Measurements from ENCODE around the gene ZDHHC3.

ZDHHC3 gene

DNA sequence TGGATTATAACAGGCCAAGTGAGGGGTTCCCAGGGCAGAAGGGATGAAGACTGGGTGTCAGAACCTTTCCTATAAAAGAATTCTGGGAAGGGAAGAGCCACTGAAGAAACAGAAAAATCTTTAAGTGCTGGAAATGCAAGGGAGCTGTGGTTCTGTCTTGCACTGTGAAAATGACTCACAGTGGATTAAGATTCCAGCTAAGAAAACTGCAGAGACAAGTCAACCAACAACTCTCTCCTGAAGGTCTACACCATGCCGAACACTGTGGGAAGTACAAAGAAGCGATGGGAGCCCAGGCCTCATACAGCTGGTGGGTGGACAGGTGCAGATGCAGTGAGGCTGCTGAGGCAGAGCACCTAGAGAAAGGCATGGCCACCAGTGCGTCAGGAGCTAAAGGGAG, 27.7 kb downstream of the ZDHHC3 start:
- TF ChIP-seq SPI1 (IDR thresholded peaks at IDR 0.05; ENCODE audit: borderline replicate concordance, low read depth) (no peak), POLR2AphosphoS5 (IDR thresholded peaks at IDR 0.05; ENCODE audit: low read depth) (no peak), GABPA (IDR thresholded peaks at IDR 0.05; ENCODE audit: low read depth) (no peak)
- TF ChIP-seq, protein P1, sequence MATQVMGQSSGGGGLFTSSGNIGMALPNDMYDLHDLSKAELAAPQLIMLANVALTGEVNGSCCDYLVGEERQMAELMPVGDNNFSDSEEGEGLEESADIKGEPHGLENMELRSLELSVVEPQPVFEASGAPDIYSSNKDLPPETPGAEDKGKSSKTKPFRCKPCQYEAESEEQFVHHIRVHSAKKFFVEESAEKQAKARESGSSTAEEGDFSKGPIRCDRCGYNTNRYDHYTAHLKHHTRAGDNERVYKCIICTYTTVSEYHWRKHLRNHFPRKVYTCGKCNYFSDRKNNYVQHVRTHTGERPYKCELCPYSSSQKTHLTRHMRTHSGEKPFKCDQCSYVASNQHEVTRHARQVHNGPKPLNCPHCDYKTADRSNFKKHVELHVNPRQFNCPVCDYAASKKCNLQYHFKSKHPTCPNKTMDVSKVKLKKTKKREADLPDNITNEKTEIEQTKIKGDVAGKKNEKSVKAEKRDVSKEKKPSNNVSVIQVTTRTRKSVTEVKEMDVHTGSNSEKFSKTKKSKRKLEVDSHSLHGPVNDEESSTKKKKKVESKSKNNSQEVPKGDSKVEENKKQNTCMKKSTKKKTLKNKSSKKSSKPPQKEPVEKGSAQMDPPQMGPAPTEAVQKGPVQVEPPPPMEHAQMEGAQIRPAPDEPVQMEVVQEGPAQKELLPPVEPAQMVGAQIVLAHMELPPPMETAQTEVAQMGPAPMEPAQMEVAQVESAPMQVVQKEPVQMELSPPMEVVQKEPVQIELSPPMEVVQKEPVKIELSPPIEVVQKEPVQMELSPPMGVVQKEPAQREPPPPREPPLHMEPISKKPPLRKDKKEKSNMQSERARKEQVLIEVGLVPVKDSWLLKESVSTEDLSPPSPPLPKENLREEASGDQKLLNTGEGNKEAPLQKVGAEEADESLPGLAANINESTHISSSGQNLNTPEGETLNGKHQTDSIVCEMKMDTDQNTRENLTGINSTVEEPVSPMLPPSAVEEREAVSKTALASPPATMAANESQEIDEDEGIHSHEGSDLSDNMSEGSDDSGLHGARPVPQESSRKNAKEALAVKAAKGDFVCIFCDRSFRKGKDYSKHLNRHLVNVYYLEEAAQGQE (IDR thresholded peaks at IDR 0.05; ENCODE audit: insufficient replicate concordance, low read depth) = no peak
- TF ChIP-seq, protein P2, sequence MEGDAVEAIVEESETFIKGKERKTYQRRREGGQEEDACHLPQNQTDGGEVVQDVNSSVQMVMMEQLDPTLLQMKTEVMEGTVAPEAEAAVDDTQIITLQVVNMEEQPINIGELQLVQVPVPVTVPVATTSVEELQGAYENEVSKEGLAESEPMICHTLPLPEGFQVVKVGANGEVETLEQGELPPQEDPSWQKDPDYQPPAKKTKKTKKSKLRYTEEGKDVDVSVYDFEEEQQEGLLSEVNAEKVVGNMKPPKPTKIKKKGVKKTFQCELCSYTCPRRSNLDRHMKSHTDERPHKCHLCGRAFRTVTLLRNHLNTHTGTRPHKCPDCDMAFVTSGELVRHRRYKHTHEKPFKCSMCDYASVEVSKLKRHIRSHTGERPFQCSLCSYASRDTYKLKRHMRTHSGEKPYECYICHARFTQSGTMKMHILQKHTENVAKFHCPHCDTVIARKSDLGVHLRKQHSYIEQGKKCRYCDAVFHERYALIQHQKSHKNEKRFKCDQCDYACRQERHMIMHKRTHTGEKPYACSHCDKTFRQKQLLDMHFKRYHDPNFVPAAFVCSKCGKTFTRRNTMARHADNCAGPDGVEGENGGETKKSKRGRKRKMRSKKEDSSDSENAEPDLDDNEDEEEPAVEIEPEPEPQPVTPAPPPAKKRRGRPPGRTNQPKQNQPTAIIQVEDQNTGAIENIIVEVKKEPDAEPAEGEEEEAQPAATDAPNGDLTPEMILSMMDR (IDR thresholded peaks at IDR 0.05; ENCODE audit: insufficient read depth, low read length) = no peak
- Histone ChIP-seq H3K4me3 (replicated peaks; ENCODE audit: insufficient read depth, low read length) (no peak overlapping the region), H3K27me3 (ENCODE audit: insufficient read depth, poor library complexity, severe bottlenecking) (no peaks in the 10 kb centered on the region), H3K27ac (replicated peaks) (no peak overlapping the region)
- no peak for DNase-seq (ENCODE audit: low read depth in 1 of 2, low spot score in 1 of 2)

DNA sequence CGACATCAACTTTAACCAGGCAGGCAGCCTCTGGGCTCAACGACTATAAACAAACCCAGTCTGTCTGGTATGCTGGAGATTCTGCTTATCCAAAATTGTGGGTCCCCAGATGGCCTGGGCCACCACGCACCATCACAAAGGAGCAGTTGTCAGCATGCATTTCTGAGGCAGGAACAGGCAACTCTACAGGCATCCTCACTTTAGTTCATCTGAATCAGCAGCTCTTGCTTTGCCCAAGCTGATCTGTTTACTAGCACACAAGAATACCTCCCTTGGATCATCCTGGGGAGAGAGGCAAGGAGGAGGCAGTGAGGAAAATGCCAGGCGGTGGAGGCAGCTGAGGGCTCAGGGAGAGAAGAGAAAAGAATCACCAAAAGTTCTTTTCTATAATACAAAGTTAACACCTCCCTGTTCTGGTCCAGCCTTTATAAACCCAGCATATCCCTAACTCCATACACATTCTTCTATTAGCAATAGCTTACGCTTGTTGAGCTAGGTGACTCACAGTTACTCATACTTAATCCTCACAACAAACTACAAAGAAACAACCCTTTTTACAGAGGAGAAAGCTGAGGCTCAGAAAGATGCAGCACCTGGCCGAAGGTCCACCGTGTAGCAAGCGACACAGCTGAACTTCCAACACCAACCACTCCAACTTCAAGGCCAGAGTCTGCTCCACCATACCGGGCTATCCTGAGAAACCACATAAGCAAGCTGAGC, 33.6 kb downstream of the ZDHHC3 start:
- H3K4me3 ChIP-seq (replicated peaks; ENCODE audit: insufficient read depth, low read length) = no peak overlapping the region
- no peak for DNase-seq (ENCODE audit: low read depth in 1 of 2, low spot score in 1 of 2)
- TF ChIP-seq, protein P2 (IDR thresholded peaks at IDR 0.05; ENCODE audit: insufficient read depth, low read length) = no peak
- TF ChIP-seq POLR2AphosphoS5 (IDR thresholded peaks at IDR 0.05; ENCODE audit: low read depth) (no peak), GABPA (IDR thresholded peaks at IDR 0.05; ENCODE audit: low read depth) (no peak), SPI1 (IDR thresholded peaks at IDR 0.05; ENCODE audit: borderline replicate concordance, low read depth) (no peak)
- TF ChIP-seq, protein P1 (IDR thresholded peaks at IDR 0.05; ENCODE audit: insufficient replicate concordance, low read depth) = no peak
- H3K27ac ChIP-seq (replicated peaks) = no peak overlapping the region
- H3K27me3 ChIP-seq (ENCODE audit: insufficient read depth, poor library complexity, severe bottlenecking) = no peaks in the 10 kb centered on the region

DNA sequence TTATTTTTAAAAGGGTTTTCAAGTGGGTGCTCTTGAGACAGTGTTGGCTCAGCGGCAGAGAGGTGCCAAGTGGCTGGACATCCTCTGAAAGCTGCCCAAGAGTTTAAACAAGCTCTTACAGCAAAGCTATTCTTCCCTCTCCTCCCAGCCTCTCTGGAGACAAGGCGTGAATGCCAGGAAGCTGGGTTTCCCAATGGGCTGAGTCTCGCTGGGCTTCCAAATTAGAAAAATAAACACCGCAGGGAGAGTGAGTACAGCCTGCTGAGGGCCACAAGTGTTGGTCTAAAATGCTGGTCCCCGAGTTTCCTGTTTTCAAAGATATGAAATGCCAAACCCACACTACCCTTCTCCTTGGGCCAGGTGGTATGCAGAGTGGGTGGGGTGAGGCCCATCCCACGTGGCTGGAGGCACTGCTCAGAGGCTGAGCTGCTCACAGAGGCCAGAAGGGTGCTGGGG, 36.4 kb downstream of the ZDHHC3 start:
- no peak overlapping the region for H3K4me3 ChIP-seq (replicated peaks; ENCODE audit: insufficient read depth, low read length)
- H3K27ac ChIP-seq (replicated peaks) = no peak overlapping the region
- DNase-seq (ENCODE audit: low read depth in 1 of 2, low spot score in 1 of 2) = no peak
- no peaks in the 10 kb centered on the region for H3K27me3 ChIP-seq (ENCODE audit: insufficient read depth, poor library complexity, severe bottlenecking)
- TF ChIP-seq GABPA (IDR thresholded peaks at IDR 0.05; ENCODE audit: low read depth) (no peak), POLR2AphosphoS5 (IDR thresholded peaks at IDR 0.05; ENCODE audit: low read depth) (no peak)

DNA sequence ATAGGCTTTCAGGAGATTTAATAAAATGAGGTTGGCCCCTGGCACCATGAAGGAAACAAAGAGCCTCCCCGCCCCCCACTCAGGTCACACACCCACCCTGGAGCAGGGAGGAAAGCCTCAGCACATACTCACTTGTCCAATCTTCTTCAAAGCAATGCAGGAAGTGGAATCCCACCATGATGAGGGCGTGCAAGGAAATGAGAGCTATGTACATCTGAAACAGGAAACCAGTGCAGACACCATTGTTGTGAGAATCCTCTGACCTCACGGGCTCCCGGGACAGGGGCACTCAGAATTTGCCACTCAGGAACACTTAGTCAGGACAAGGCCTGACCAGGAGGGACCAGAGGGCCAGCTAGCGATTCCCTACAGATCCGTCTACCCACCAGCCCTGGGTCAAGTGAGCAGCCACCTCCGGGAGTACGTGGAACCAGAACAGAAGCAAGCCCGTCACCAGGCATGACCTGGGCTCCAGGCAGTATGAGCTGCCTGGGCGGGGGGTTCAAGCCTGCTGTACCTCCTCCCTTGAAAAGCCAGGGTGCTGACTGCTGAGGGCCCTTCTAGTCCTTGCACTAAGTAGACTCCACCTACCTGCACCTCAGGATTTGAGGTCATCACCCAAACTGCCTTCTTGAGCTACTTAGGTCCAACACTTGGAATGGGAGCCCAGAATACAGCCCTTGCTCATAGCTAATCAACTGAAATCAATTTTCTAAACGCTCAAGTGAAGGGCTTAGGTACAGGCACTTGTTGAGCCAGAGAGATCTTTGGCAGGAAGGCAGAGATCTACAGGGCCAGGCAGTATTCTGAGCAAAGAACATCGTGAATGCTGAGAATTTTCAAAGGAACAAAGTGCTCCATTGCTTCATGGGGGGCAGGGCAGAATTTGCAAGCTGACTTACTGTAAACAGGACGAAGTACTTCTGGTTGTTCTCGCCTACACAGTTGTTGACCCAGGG, 42.7 kb downstream of the ZDHHC3 start:
- H3K27ac ChIP-seq (replicated peaks) = no peak overlapping the region
- no peak for DNase-seq (ENCODE audit: low read depth in 1 of 2, low spot score in 1 of 2)
- TF ChIP-seq GABPA (IDR thresholded peaks at IDR 0.05; ENCODE audit: low read depth) = no peak
- TF ChIP-seq SPI1 (IDR thresholded peaks at IDR 0.05; ENCODE audit: borderline replicate concordance, low read depth) = no peak
- TF ChIP-seq, protein P1 (IDR thresholded peaks at IDR 0.05; ENCODE audit: insufficient replicate concordance, low read depth) = no peak
- TF ChIP-seq POLR2AphosphoS5 (IDR thresholded peaks at IDR 0.05; ENCODE audit: low read depth) = no peak
- TF ChIP-seq, protein P2 (IDR thresholded peaks at IDR 0.05; ENCODE audit: insufficient read depth, low read length) = no peak
- H3K27me3 ChIP-seq (ENCODE audit: insufficient read depth, poor library complexity, severe bottlenecking) = no peaks in the 10 kb centered on the region
- H3K4me3 ChIP-seq (replicated peaks; ENCODE audit: insufficient read depth, low read length) = no peak overlapping the region
